HCT116 (cell line): ENCODE data around the gene RANBP10. TPM values are rescaled to one million over a fixed set of nuclear protein-coding genes. Genes with fewer than 3 reads are reported as not detected.

ENCODE experiments used
- ATAC-seq: fragments of 200-7000 bp; cut with Tn5 transposase; 2 replicates; pipeline ENCODE4 v1.9.1; 2020; ENCODE audit warnings: mild to moderate bottlenecking, moderate library complexity
- BruUV-seq: library from RNA; stranded (reverse); fragments of 400-500 nt; replicated peaks from 2 replicates; lab custom pipeline; 2021; lab: Mats Ljungman, UMichigan
- CTCF ChIA-PET: fragments of 300-600 bp; sonication (Branson Sonifier 250); formaldehyde crosslinking; loops from one replicate; lab custom pipeline; 2021; ENCODE audit warnings: antibody characterized with exemption; lab: Charles Lee
- POLR2A ChIA-PET: fragments of 300-600, 350-600 bp; sonication (Branson Sonifier 250); formaldehyde crosslinking; loops from one replicate; lab custom pipeline; 2021; ENCODE audit warnings: antibody characterized with exemption; lab: Charles Lee
- RAD21 ChIA-PET, 2 experiments: fragments of 300-600 bp; sonication (Branson Sonifier 250); formaldehyde crosslinking; loops; one replicate each; lab custom pipeline; 2023; ENCODE audit warnings: low total read pairs in 2 of 2; ENCODE audit not compliant: uncharacterized antibody in 2 of 2, unreplicated experiment in 2 of 2, low non-redundant PET in 1 of 2; lab: Charles Lee
- DNase-seq: peaks from one replicate; pipeline ENCODE4 v3.0.0-alpha.2; 2010; ENCODE audit warnings: low read depth, low spot score
- H2AFZ ChIP-seq: fragments of 200-600 bp; shearing (Covaris generic), sonication (generic); 2 replicates; pipeline ENCODE4 v1.6.1; 2017; ENCODE audit warnings: low read depth, mixed run types, mixed read lengths, antibody characterized with exemption, low read length; ENCODE audit not compliant: poor library complexity, severe bottlenecking
- H3K27ac ChIP-seq: 2 replicates; pipeline ENCODE4 v1.5.1; 2012; ENCODE audit warnings: low read depth, low read length
- H3K27me3 ChIP-seq: fragments of 200-600 bp; sonication (generic); 2 replicates; pipeline ENCODE4 v1.6.1; 2016; ENCODE audit warnings: mixed run types, low read length, mixed read lengths; ENCODE audit not compliant: insufficient read depth
- H3K36me3 ChIP-seq, 2 experiments: fragments of 200-500 bp in 1 of 2; fragments of 200-600 bp in 1 of 2; sonication (Bioruptor generic) in 1 of 2; sonication (generic) in 1 of 2; 2 replicates each; pipeline versions ENCODE4 v1.5.1 to v1.6.1; 2014 to 2016; ENCODE audit warnings: low read length in 2 of 2, inconsistent platforms in 1 of 2, mixed read lengths in 1 of 2, mixed run types in 1 of 2; ENCODE audit not compliant: insufficient read depth in 2 of 2, control insufficient read depth in 1 of 2
- H3K4me1 ChIP-seq, 2 experiments: fragments of 200-600 bp in 1 of 2; sonication (generic) in 1 of 2; 2 replicates each; pipeline versions ENCODE4 v1.5.1 to v1.6.1; 2012 to 2017; ENCODE audit warnings: low read length in 2 of 2, inconsistent platforms in 1 of 2, mild to moderate bottlenecking in 1 of 2, mixed read lengths in 1 of 2, mixed run types in 1 of 2, moderate library complexity in 1 of 2; ENCODE audit not compliant: insufficient read depth in 2 of 2, control insufficient read depth in 1 of 2
- H3K4me2 ChIP-seq: fragments of 200-600 bp; sonication (generic); 2 replicates; pipeline ENCODE4 v1.6.1; 2017; ENCODE audit warnings: mixed run types, low read length, mixed read lengths
- H3K4me3 ChIP-seq, 2 experiments: fragments of 200-600 bp in 1 of 2; sonication (generic) in 1 of 2; replicated peaks in 1 of 2; 2 replicates each; pipeline ENCODE4 v1.5.1; 2011 to 2016; ENCODE audit warnings: low read length in 2 of 2, control low read depth in 1 of 2, low read depth in 1 of 2, mild to moderate bottlenecking in 1 of 2, mixed read lengths in 1 of 2, mixed run types in 1 of 2
- H3K79me2 ChIP-seq: fragments of 200-600 bp; sonication (generic); 2 replicates; pipeline ENCODE4 v1.6.1; 2017; ENCODE audit warnings: mild to moderate bottlenecking, mixed run types, low read length, moderate library complexity, mixed read lengths; ENCODE audit not compliant: insufficient read depth
- H3K9ac ChIP-seq: fragments of 200-600 bp; sonication (generic); 2 replicates; pipeline ENCODE4 v1.6.1; 2016; ENCODE audit warnings: low read length, mixed read lengths
- H3K9me2 ChIP-seq: fragments of 200-600 bp; sonication (generic), shearing (Covaris generic); 2 replicates; pipeline ENCODE4 v1.6.1; 2017; ENCODE audit warnings: mixed run types, mild to moderate bottlenecking, moderate library complexity; ENCODE audit not compliant: insufficient read depth
- H3K9me3 ChIP-seq, 2 experiments: fragments of 200-500 bp in 1 of 2; fragments of 200-600 bp in 1 of 2; sonication (Bioruptor generic) in 1 of 2; sonication (generic) in 1 of 2; 2 replicates each; pipeline ENCODE4 v1.6.1; 2014 to 2017; ENCODE audit warnings: low read length in 2 of 2, mixed read lengths in 2 of 2, inconsistent platforms in 1 of 2, low read depth in 1 of 2, mild to moderate bottlenecking in 1 of 2, mixed run types in 1 of 2, moderate library complexity in 1 of 2; ENCODE audit not compliant: control insufficient read depth in 1 of 2, insufficient read depth in 1 of 2
- H4K20me1 ChIP-seq: fragments of 200-600 bp; sonication (generic), shearing (Covaris generic); 2 replicates; pipeline ENCODE4 v1.6.1; 2017; ENCODE audit warnings: mixed run types, mild to moderate bottlenecking, moderate library complexity; ENCODE audit not compliant: insufficient read depth
- CTCF ChIP-seq, 3 experiments: fragments of 200-600 bp in 1 of 3; sonication (generic) in 1 of 3; IDR thresholded peaks in 2 of 3; conservative IDR thresholded peaks in 1 of 3; 2 replicates each; pipeline ENCODE4 v1.5.1; 2012 to 2017; ENCODE audit warnings: low read depth in 2 of 3, low read length in 2 of 3, antibody characterized with exemption in 1 of 3, borderline replicate concordance in 1 of 3, control low read depth in 1 of 3, mild to moderate bottlenecking in 1 of 3, mixed read lengths in 1 of 3, mixed run types in 1 of 3, moderate library complexity in 1 of 3; ENCODE audit not compliant: insufficient read depth in 1 of 3
- EGR1 ChIP-seq: IDR thresholded peaks from 2 replicates; pipeline ENCODE4 v1.6.1; 2012; ENCODE audit warnings: low read depth
- ELF1 ChIP-seq: IDR thresholded peaks from 2 replicates; pipeline ENCODE4 v1.6.1; 2012; ENCODE audit warnings: low read depth, borderline replicate concordance
- EZH2phosphoT487 ChIP-seq: fragments of 200-600 bp; IDR thresholded peaks from 2 replicates; pipeline ENCODE4 v1.6.1; 2018; ENCODE audit warnings: antibody characterized with exemption, borderline replicate concordance
- RAD21 ChIP-seq: IDR thresholded peaks from 2 replicates; pipeline ENCODE4 v1.6.1; 2012; ENCODE audit warnings: low read depth, mild to moderate bottlenecking
- SIN3A ChIP-seq: IDR thresholded peaks from 2 replicates; pipeline ENCODE4 v1.6.1; 2012; ENCODE audit warnings: low read depth
- YY1 ChIP-seq: IDR thresholded peaks from 2 replicates; pipeline ENCODE4 v1.6.1; 2011; ENCODE audit warnings: low read length, low read depth, moderate library complexity, mild to moderate bottlenecking; ENCODE audit not compliant: insufficient replicate concordance; ENCODE audit errors: extremely low read depth
- ZBTB33 ChIP-seq: IDR thresholded peaks from 2 replicates; pipeline ENCODE4 v1.6.1; 2011; ENCODE audit warnings: mild to moderate bottlenecking, low read length, moderate library complexity; ENCODE audit not compliant: insufficient replicate concordance; ENCODE audit errors: extremely low read depth
- ZNF274 ChIP-seq: fragments of 200-500 bp; sonication (Bioruptor generic); IDR thresholded peaks from 2 replicates; pipeline ENCODE4 v1.6.1; 2014; ENCODE audit warnings: mild to moderate bottlenecking, low read depth, low read length, inconsistent platforms
- intact Hi-C: fragments of 100-400 bp; cut with micrococcal nuclease; formaldehyde crosslinking; loops from 2 replicates; pipeline ENCODE4 v1.10.0; 2022
- total RNA-seq: library from RNA; stranded (reverse); gene quantifications from one replicate; pipeline ENCODE4 v1.2.1, GENCODE V29; 2021; ENCODE audit not compliant: unreplicated experiment

Gene RANBP10
- total RNA-seq, 1 experiment from 2014 or later: 16.9 TPM

GRCh38 chr16:67718668-67719047 lies 87.7 kb downstream of the RANBP10 start:
- H3K27me3 ChIP-seq: no peaks in the 10 kb centered on the region
- H3K27ac ChIP-seq: peak overlapping the region; percentile 55; the same call in 1 of the 2 replicates
- H3K9me2 ChIP-seq: no peaks in the 10 kb centered on the region
- DNase-seq (no peak), ATAC-seq (peak; percentile 13)
- H3K4me2 ChIP-seq: peak overlapping the region; percentile 85
- peaks cover 7 to 19% of the 10 kb centered on the region in 2 experiments; a peak in 3 of 4 replicates for H3K4me1 ChIP-seq
- RAD21 ChIA-PET: no interaction called here
- peak overlapping the region; percentile 84 to 96 for H3K4me3 ChIP-seq
- TF ChIP-seq YY1 (no peak), ZNF274 (no peak), CTCF (IDR thresholded peaks at IDR 0.05 in 2 of 3, conservative IDR thresholded peaks at IDR 0.05 in 1 of 3; ENCODE audit: borderline replicate concordance in 1 of 3, insufficient read depth in 1 of 3, low read depth in 2 of 3, low read length in 2 of 3) (no peak), RAD21 (no peak), ZBTB33 (no peak), SIN3A (no peak), ELF1 (no peak), EGR1 (no peak), EZH2phosphoT487 (no peak)
- H3K36me3 ChIP-seq: peaks cover 2 to 5% of the 10 kb centered on the region in 2 experiments; a peak in 1 of 4 replicates
- no peaks in the 10 kb centered on the region for H3K9me3 ChIP-seq
- POLR2A ChIA-PET: interaction anchor here (0.6 kb wide), 1 partner anchor 58 kb away, joined by 3 read pairs; no protein-coding TSS in a partner anchor
- intact Hi-C loops: no loop called here
- peak overlapping the region; percentile 88 for H3K9ac ChIP-seq
- CTCF ChIA-PET: interaction anchor here (0.9 to 1.0 kb wide), 2 partner anchors 97 to 98 kb away, joined by 3 read pairs; no protein-coding TSS in a partner anchor
- peaks cover 50% of the 10 kb centered on the region for H3K79me2 ChIP-seq
- no peak overlapping the region for H2AFZ ChIP-seq
- no peaks in the 10 kb centered on the region for H4K20me1 ChIP-seq
- BruUV-seq: no TSS peak
